HL-60 (cell line): ENCODE data around the gene RPP30.

Experiments
- CTCF ChIP-seq: IDR thresholded peaks from one replicate; pipeline ENCODE4 v1.5.1; 2011; ENCODE audit warnings: low read length, control low read depth, inconsistent platforms; ENCODE audit not compliant: insufficient read depth
- POLR2AphosphoS5 ChIP-seq: IDR thresholded peaks from 2 replicates; pipeline ENCODE4 v1.6.1; 2012; ENCODE audit warnings: low read depth
- REST ChIP-seq: IDR thresholded peaks from 2 replicates; pipeline ENCODE4 v1.6.1; 2012; ENCODE audit warnings: low read depth; ENCODE audit not compliant: insufficient replicate concordance

- TF ChIP-seq CTCF (no peak), REST (no peak), POLR2AphosphoS5 (no peak)
Measured at GRCh38 chr10:90888387-90888786, 16.6 kb downstream of the RPP30 start.
